NOMO-1 treated with dmso at 0.1 percent for 144 hours (cell line): ENCODE results near the gene EFCC1.
A peak's percentile ranks its signal among the peaks of the same experiment; 100 is the strongest.

Experiments used
- DNase-seq: peaks from one replicate; lab custom pipeline; 2025; ENCODE audit not compliant: unreplicated experiment; lab: John Stamatoyannopoulos, UW

EFCC1 gene

GRCh38 chr3:129014148-129014547 lies 13.0 kb downstream of the EFCC1 start:
- no peak for DNase-seq

GRCh38 chr3:129014793-129015345 lies 13.8 kb downstream of the EFCC1 start:
- DNase-seq, result no peak

GRCh38 chr3:129015388-129016105 lies 14.4 kb downstream of the EFCC1 start:
- DNase-seq, result no peak

GRCh38 chr3:129016356-129016719 lies 15.2 kb downstream of the EFCC1 start:
- peak; percentile 96 for DNase-seq

- DNase-seq, result no peak
These were observed 15.8 kb downstream of the EFCC1 start for GRCh38 chr3:129016720-129017483.

- no peak for DNase-seq
These were observed 16.4 kb downstream of the EFCC1 start for GRCh38 chr3:129017484-129017899.

GRCh38 chr3:129018271-129018670 lies 17.2 kb downstream of the EFCC1 start:
- no peak for DNase-seq

- no peak for DNase-seq
These were observed 17.6 kb downstream of the EFCC1 start for GRCh38 chr3:129018751-129019150.

GRCh38 chr3:129019266-129019665 lies 18.2 kb downstream of the EFCC1 start:
- no peak for DNase-seq

- DNase-seq, result no peak
These were observed 19.6 kb downstream of the EFCC1 start for GRCh38 chr3:129020691-129021090.

- DNase-seq, result no peak
These were observed 20.0 kb downstream of the EFCC1 start for GRCh38 chr3:129021140-129021551.

GRCh38 chr3:129022114-129023007 lies 21.3 kb downstream of the EFCC1 start:
- no peak for DNase-seq

- DNase-seq, result no peak
These were observed 21.9 kb downstream of the EFCC1 start for GRCh38 chr3:129023008-129023358.

GRCh38 chr3:129023909-129024308 lies 22.8 kb downstream of the EFCC1 start:
- no peak for DNase-seq

- no peak for DNase-seq
These were observed 24.0 kb downstream of the EFCC1 start for GRCh38 chr3:129025108-129025507.

GRCh38 chr3:129025691-129026435 lies 24.8 kb downstream of the EFCC1 start:
- DNase-seq, result no peak

- DNase-seq, result peak; percentile 97
These were observed 25.8 kb downstream of the EFCC1 start for GRCh38 chr3:129026728-129027543.

GRCh38 chr3:129027544-129027880 lies 26.4 kb downstream of the EFCC1 start:
- DNase-seq, result no peak

GRCh38 chr3:129028866-129029265 lies 27.8 kb downstream of the EFCC1 start:
- no peak for DNase-seq

- no peak for DNase-seq
These were observed 29.5 kb downstream of the EFCC1 start for GRCh38 chr3:129030611-129031010.
